ENCODE results near the gene CNTN2. TPM values are rescaled to one million over a fixed set of nuclear protein-coding genes. Genes with fewer than 3 reads are reported as not detected.

CNTN2 gene
- total RNA-seq, 1 experiment from 2014 or later = not detected

- intact Hi-C loops (cut with micrococcal nuclease; ENCODE audit: unreplicated experiment) = no loop called here
- POLR2A ChIA-PET = no interaction called here
Observed at GRCh38 chr1:205032508-205032907, 10.5 kb upstream of the CNTN2 start.

GRCh38 chr1:205037539-205037938 is 5.5 kb upstream of the CNTN2 start:
- no peak for ATAC-seq
- H3K27me3 ChIP-seq (ENCODE audit: control insufficient read depth, insufficient read depth, low read length) = no peaks in the 10 kb centered on the region; the same call in none of the 2 replicates
- CTCF ChIA-PET = no interaction called here
- no TSS peak for BruUV-seq (replicated peaks)
- in situ Hi-C loops (cut with HindIII; ENCODE audit: low pct_unique_long_range_greater_than_20kb, low sequenced_read_pairs) = no loop called here
- no peak for TF ChIP-seq TCF7L2 (IDR thresholded peaks at IDR 0.05; ENCODE audit: low read depth, low read length)
- TF ChIP-seq POLR2AphosphoS5 (IDR thresholded peaks at IDR 0.05; ENCODE audit: low read depth, low read length) = no peak
- DNase-seq (ENCODE audit: low read depth, low spot score) = no peak
- intact Hi-C loops (cut with micrococcal nuclease; ENCODE audit: unreplicated experiment) = no loop called here
- H3K27ac ChIP-seq (ENCODE audit: low read length) = no peak overlapping the region
- no peaks in the 10 kb centered on the region for H3K9me3 ChIP-seq (ENCODE audit: control insufficient read depth, insufficient read depth, low read depth, low read length)
- no peak overlapping the region for H3K4me3 ChIP-seq (ENCODE audit: low read depth in 2 of 2, low read length in 2 of 2)
- no peaks in the 10 kb centered on the region for H3K4me1 ChIP-seq (ENCODE audit: control insufficient read depth, insufficient read depth, low read length)
- H3K36me3 ChIP-seq (ENCODE audit: control insufficient read depth, insufficient read depth, low read length) = no peaks in the 10 kb centered on the region
- POLR2A ChIA-PET = no interaction called here

More at GRCh38 chr1:205032508-205032907, 10.5 kb upstream of the CNTN2 start:
- no peak for TF ChIP-seq REST (IDR thresholded peaks at IDR 0.05; ENCODE audit: insufficient read depth in 1 of 2, low read depth in 2 of 2, low read length in 1 of 2)
- no peak for TF ChIP-seq POLR2AphosphoS5 (IDR thresholded peaks at IDR 0.05; ENCODE audit: low read depth, low read length)
- TF ChIP-seq SIN3A (IDR thresholded peaks at IDR 0.05; ENCODE audit: borderline replicate concordance, insufficient read depth, low read depth, low read length) = no peak
- TF ChIP-seq, protein P1, sequence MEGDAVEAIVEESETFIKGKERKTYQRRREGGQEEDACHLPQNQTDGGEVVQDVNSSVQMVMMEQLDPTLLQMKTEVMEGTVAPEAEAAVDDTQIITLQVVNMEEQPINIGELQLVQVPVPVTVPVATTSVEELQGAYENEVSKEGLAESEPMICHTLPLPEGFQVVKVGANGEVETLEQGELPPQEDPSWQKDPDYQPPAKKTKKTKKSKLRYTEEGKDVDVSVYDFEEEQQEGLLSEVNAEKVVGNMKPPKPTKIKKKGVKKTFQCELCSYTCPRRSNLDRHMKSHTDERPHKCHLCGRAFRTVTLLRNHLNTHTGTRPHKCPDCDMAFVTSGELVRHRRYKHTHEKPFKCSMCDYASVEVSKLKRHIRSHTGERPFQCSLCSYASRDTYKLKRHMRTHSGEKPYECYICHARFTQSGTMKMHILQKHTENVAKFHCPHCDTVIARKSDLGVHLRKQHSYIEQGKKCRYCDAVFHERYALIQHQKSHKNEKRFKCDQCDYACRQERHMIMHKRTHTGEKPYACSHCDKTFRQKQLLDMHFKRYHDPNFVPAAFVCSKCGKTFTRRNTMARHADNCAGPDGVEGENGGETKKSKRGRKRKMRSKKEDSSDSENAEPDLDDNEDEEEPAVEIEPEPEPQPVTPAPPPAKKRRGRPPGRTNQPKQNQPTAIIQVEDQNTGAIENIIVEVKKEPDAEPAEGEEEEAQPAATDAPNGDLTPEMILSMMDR (IDR thresholded peaks at IDR 0.05) = no peak
- no peak for DNase-seq (ENCODE audit: low read depth, low spot score)
- Histone ChIP-seq H3K36me3 (ENCODE audit: control insufficient read depth, insufficient read depth, low read length) (no peaks in the 10 kb centered on the region), H3K9me3 (ENCODE audit: control insufficient read depth, insufficient read depth, low read depth, low read length) (no peaks in the 10 kb centered on the region), H3K27ac (ENCODE audit: low read length) (no peak overlapping the region), H3K27me3 (ENCODE audit: control insufficient read depth, insufficient read depth, low read length) (peaks cover 1% of the 10 kb centered on the region; the same call in 1 of the 2 replicates), H3K4me1 (ENCODE audit: control insufficient read depth, insufficient read depth, low read length) (no peaks in the 10 kb centered on the region), H3K4me3 (ENCODE audit: low read depth in 2 of 2, low read length in 2 of 2) (no peak overlapping the region)
- ATAC-seq = no peak
- CTCF ChIA-PET = interaction anchor here (1.3 kb wide), 1 partner anchor 29 kb away, joined by 4 read pairs; no protein-coding TSS in a partner anchor
- in situ Hi-C loops (cut with HindIII; ENCODE audit: low pct_unique_long_range_greater_than_20kb, low sequenced_read_pairs) = no loop called here
- no TSS peak for BruUV-seq (replicated peaks)

DNA sequence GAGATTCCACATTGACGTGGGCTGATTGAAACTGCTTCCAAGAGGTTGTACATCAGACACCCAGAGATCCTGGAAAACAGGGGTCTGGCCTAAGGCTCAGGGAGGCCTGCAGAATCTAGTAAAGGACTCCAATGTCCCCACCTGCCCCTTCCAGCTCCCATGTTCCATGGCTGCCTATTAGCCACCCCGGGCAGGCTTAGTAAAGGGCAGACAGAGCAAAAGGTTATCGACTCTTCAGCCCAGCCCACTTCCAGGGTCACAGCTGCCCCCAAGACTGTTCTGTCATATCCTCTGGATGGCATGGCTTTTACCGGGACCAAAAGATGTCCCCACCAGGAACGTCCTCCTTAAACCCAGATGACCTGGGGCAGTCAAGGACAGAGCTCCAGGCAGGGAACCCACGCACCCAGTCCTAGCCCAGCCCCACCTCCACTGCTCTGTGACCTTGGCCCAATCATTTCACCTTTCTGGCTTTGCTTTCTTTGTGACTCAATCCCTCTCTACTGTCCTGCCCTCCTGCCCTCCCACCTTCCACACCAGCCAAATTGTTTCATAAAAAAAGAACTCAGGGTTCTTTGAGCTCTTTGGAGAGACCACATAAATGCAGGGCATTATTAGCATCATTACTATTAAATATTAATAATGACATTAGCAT is 4.8 kb upstream of the CNTN2 start:
- CTCF ChIA-PET = no interaction called here
- DNase-seq (ENCODE audit: low read depth, low spot score) = no peak
- H3K4me3 ChIP-seq (ENCODE audit: low read depth in 2 of 2, low read length in 2 of 2) = no peak overlapping the region
- H3K36me3 ChIP-seq (ENCODE audit: control insufficient read depth, insufficient read depth, low read length) = no peaks in the 10 kb centered on the region
- in situ Hi-C loops (cut with HindIII; ENCODE audit: low pct_unique_long_range_greater_than_20kb, low sequenced_read_pairs) = no loop called here
- no peaks in the 10 kb centered on the region for H3K9me3 ChIP-seq (ENCODE audit: control insufficient read depth, insufficient read depth, low read depth, low read length)
- no peaks in the 10 kb centered on the region for H3K4me1 ChIP-seq (ENCODE audit: control insufficient read depth, insufficient read depth, low read length)
- intact Hi-C loops (cut with micrococcal nuclease; ENCODE audit: unreplicated experiment) = no loop called here
- no TSS peak for BruUV-seq (replicated peaks)
- no peak for TF ChIP-seq POLR2AphosphoS5 (IDR thresholded peaks at IDR 0.05; ENCODE audit: low read depth, low read length)
- TF ChIP-seq, protein P1 (IDR thresholded peaks at IDR 0.05) = no peak
- TF ChIP-seq TCF7L2 (IDR thresholded peaks at IDR 0.05; ENCODE audit: low read depth, low read length) = no peak
- no peak for TF ChIP-seq SIN3A (IDR thresholded peaks at IDR 0.05; ENCODE audit: borderline replicate concordance, insufficient read depth, low read depth, low read length)
- no peak for TF ChIP-seq REST (IDR thresholded peaks at IDR 0.05; ENCODE audit: insufficient read depth in 1 of 2, low read depth in 2 of 2, low read length in 1 of 2)
- POLR2A ChIA-PET = no interaction called here
- H3K27me3 ChIP-seq (ENCODE audit: control insufficient read depth, insufficient read depth, low read length) = no peaks in the 10 kb centered on the region; the same call in none of the 2 replicates
- H3K27ac ChIP-seq (ENCODE audit: low read length) = no peak overlapping the region
- no peak for ATAC-seq

Measured in Panc1 (cell line).